RWPE1 (cell line): ENCODE data around the gene CCDC137.

Source experiments
- CTCF ChIA-PET: fragments of 350-600 bp; sonication (Branson Sonifier 250); formaldehyde crosslinking; extraction: SDS; loops from one replicate; lab custom pipeline; 2021; lab: Yijun Ruan, JAX
- POLR2A ChIA-PET: fragments of 400-600 bp; formaldehyde crosslinking; extraction: SDS; loops from one replicate; lab custom pipeline; 2020; ENCODE audit warnings: antibody characterized with exemption; ENCODE audit not compliant: low non-redundant PET; lab: Yijun Ruan, JAX
- DNase-seq: peaks from one replicate; pipeline ENCODE4 v3.0.0; 2012; ENCODE audit warnings: low spot score
- H3K27ac ChIP-seq: fragments of 450-650 bp; 2 replicates; pipeline ENCODE4 v1.5.1; 2017
- CTCF ChIP-seq: fragments of 450-650 bp; conservative IDR thresholded peaks from 2 replicates; pipeline ENCODE4 v1.5.1; 2017; ENCODE audit warnings: low read depth, mild to moderate bottlenecking

CCDC137 gene

GRCh38 chr17:81690549-81690948, 24.0 kb downstream of the CCDC137 start:
- no peak for TF ChIP-seq CTCF
- ChIA-PET CTCF (interaction anchor here (0.6 kb wide), 1 partner anchor 513 kb away, joined by 4 read pairs; no protein-coding TSS in a partner anchor), POLR2A (no interaction called here)
- no peak for DNase-seq
- H3K27ac ChIP-seq: peak overlapping the region; percentile 91

- ChIA-PET CTCF (interaction anchor here (0.6 kb wide), 1 partner anchor 514 kb away, joined by 4 read pairs; no protein-coding TSS in a partner anchor), POLR2A (no interaction called here)
- TF ChIP-seq CTCF: no peak
- peak overlapping the region; percentile 91 for H3K27ac ChIP-seq
- no peak for DNase-seq
Measured at GRCh38 chr17:81691196-81691595, 24.7 kb downstream of the CCDC137 start.

DNA sequence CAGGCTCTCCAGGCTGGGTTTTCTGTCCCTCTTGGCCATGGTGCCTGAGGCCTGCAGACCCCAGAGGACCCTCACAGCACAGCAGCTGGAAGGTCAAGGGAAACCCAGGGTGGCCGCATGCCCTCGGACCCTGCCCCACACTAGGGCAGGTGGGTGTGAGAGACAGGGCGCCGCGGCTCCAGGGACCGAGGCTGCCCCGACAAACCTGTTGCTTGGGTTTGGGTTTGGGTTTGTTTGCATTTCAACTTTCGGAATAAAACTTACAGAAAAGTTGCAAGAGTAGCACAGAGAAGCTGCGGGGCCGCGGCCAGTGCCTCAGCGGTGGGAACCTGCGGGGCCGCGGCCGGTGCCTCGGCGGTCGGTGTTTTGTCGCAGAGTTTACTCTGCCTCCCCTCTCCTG, 25.1 kb downstream of the CCDC137 start:
- TF ChIP-seq CTCF: no peak
- ChIA-PET POLR2A (no interaction called here), CTCF (no interaction called here)
- DNase-seq: no peak
- H3K27ac ChIP-seq: peak overlapping the region; percentile 91; the same call in 1 of the 2 replicates

- POLR2A ChIA-PET: interaction anchor here (0.6 kb wide), 1 partner anchor 19 kb away, joined by 3 read pairs; no protein-coding TSS in a partner anchor
- CTCF ChIA-PET: no interaction called here
- H3K27ac ChIP-seq: peak overlapping the region; percentile 55
- DNase-seq: no peak
- TF ChIP-seq CTCF: no peak
Measured at GRCh38 chr17:81693509-81694210, 27.1 kb downstream of the CCDC137 start.

DNA sequence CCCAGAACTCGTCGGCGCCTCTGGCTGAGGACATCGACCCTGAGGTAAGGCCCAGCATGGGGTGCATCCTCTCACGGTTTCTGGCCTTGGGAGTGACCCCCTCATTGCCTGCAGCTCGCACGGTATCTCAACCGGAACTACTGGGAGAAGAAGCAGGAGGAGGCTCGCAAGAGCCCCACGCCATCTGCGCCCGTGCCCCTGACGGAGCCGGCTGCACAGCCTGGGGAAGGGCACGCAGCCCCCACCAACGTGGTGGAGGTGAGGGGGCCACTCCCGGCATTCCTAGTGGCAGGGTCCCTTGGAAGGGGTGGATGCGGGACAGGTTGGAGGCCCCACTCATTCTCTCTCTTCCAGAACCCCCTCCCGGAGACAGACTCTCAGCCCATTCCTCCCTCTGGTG, 28.3 kb downstream of the CCDC137 start:
- no peak for TF ChIP-seq CTCF
- DNase-seq: no peak
- ChIA-PET POLR2A (no interaction called here), CTCF (interaction anchor here (1.0 kb wide), 1 partner anchor 17 kb away, joined by 3 read pairs; the partner anchor contains the start of gene SLC25A10)
- peak overlapping the region; percentile 55 for H3K27ac ChIP-seq

DNA sequence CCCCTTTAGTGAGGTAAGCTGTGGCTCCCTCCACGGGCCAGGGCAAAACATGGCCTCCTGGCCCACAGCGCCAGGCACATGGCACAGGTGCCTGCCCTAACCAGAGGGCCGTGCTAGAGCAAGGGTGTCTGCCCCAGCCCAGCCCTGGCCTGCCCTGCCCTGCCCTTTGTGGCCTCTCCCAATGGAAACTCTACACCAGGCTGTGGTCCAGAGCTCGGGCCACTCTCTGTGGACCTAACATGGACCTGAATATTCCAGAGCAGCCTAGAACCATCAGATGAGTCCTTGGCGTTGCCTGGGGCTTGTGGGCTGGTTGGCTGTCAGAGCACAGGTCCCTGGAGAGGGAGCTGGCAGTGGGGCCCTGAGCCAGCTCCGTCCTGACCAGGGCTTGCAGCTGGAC, 28.7 kb downstream of the CCDC137 start:
- POLR2A ChIA-PET: interaction anchor here (1.2 kb wide), 1 partner anchor 10 kb away, joined by 3 read pairs; no protein-coding TSS in a partner anchor

More for the DNA sequence above, 28.7 kb downstream of the CCDC137 start:
- no peak for DNase-seq
- CTCF ChIA-PET: interaction anchor here (1.0 kb wide), 1 partner anchor 16 kb away, joined by 3 read pairs; the partner anchor contains the start of gene SLC25A10
- peak overlapping the region; percentile 55 for H3K27ac ChIP-seq
- no peak for TF ChIP-seq CTCF
